Measurements from ENCODE around the gene PNMA8C.

- TF ChIP-seq CTCF (conservative IDR thresholded peaks at IDR 0.05) (no peak), ZFX (IDR thresholded peaks at IDR 0.05) (no peak)
Measured at GRCh38 chr19:46463516-46463915, 34.8 kb upstream of the PNMA8C start.
